H1 (cell line): ENCODE results near the gene SLC7A9. TPM values are rescaled to one million over a fixed set of nuclear protein-coding genes. Genes with fewer than 3 reads are reported as not detected.

ENCODE experiments used
- CTCF ChIA-PET: fragments of 300-600 bp; sonication (Branson Sonifier 250); formaldehyde crosslinking; loops from one replicate; lab custom pipeline; 2021; ENCODE audit not compliant: partially characterized antibody; lab: Charles Lee
- POLR2A ChIA-PET: fragments of 300-600 bp; sonication (Branson Sonifier 250); formaldehyde crosslinking; loops from one replicate; lab custom pipeline; 2021; ENCODE audit warnings: inconsistent platforms; ENCODE audit not compliant: partially characterized antibody; lab: Charles Lee
- DNase-seq, 2 experiments: peaks; one replicate each; pipeline versions ENCODE4 v3.0.0 to v3.0.0-alpha.2; 2010 to 2022; ENCODE audit warnings: low spot score in 2 of 2, low read depth in 1 of 2, mixed read lengths in 1 of 2
- FAIRE-seq: peaks from 2 replicates; lab custom pipeline; 2011; peaks lifted over from hg19 to GRCh38; lab: Jason Lieb, UNC
- H2AFZ ChIP-seq: 2 replicates; pipeline ENCODE4 v1.8.1; 2012; ENCODE audit warnings: low read length, inconsistent platforms
- H2AK5ac ChIP-seq: 2 replicates; pipeline ENCODE4 v1.6.1; 2013; ENCODE audit warnings: low read depth, low read length
- H2BK120ac ChIP-seq: replicated peaks from 2 replicates; pipeline ENCODE3; 2013; ENCODE audit warnings: low read depth, low read length, inconsistent platforms
- H2BK12ac ChIP-seq: 2 replicates; pipeline ENCODE4 v1.6.1; 2013; ENCODE audit warnings: low read depth, low read length
- H2BK15ac ChIP-seq: 2 replicates; pipeline ENCODE4 v1.6.1; 2013; ENCODE audit warnings: low read length
- H2BK20ac ChIP-seq: 2 replicates; pipeline ENCODE4 v1.6.1; 2013; ENCODE audit warnings: low read length
- H2BK5ac ChIP-seq: 2 replicates; pipeline ENCODE4 v1.6.1; 2013; ENCODE audit warnings: low read depth, low read length
- H3K14ac ChIP-seq: 2 replicates; pipeline ENCODE4 v1.6.1; 2013; ENCODE audit warnings: inconsistent platforms; ENCODE audit not compliant: insufficient read length
- H3K18ac ChIP-seq: 2 replicates; pipeline ENCODE4 v1.6.1; 2013; ENCODE audit warnings: low read length; ENCODE audit errors: extremely low read depth
- H3K23ac ChIP-seq: 2 replicates; pipeline ENCODE4 v1.6.1; 2013; ENCODE audit warnings: inconsistent platforms; ENCODE audit not compliant: insufficient read length
- H3K23me2 ChIP-seq: 2 replicates; pipeline ENCODE4 v1.6.1; 2013; ENCODE audit warnings: low read depth, low read length
- H3K27ac ChIP-seq: 2 replicates; pipeline ENCODE4 v1.6.1; 2011; ENCODE audit warnings: low read depth, low read length, inconsistent platforms
- H3K27me3 ChIP-seq, 4 experiments: replicated peaks in 1 of 4; 1 replicate in 1 of 4; 2 replicates in 3 of 4; pipeline versions ENCODE4 v1.6.1 to v1.8.1; 2011 to 2013; ENCODE audit warnings: low read length in 3 of 4, mild to moderate bottlenecking in 3 of 4, inconsistent platforms in 2 of 4, mixed read lengths in 2 of 4, moderate library complexity in 1 of 4; ENCODE audit not compliant: control insufficient read depth in 3 of 4, insufficient read depth in 3 of 4; ENCODE audit errors: extremely low read depth in 1 of 4
- H3K36me3 ChIP-seq, 4 experiments: 2 replicates each; pipeline versions ENCODE4 v1.6.1 to v1.8.1; 2011 to 2013; ENCODE audit warnings: mild to moderate bottlenecking in 4 of 4, low read length in 3 of 4, moderate library complexity in 2 of 4, control low read depth in 1 of 4, inconsistent platforms in 1 of 4; ENCODE audit not compliant: insufficient read depth in 4 of 4, control insufficient read depth in 2 of 4
- H3K4ac ChIP-seq: replicated peaks from 2 replicates; pipeline ENCODE3; 2013; ENCODE audit warnings: low read length, low read depth, mixed read lengths, inconsistent platforms; ENCODE audit not compliant: insufficient read length
- H3K4me1 ChIP-seq, 4 experiments: replicated peaks in 1 of 4; 1 replicate in 1 of 4; 2 replicates in 3 of 4; pipeline versions ENCODE4 v1.6.1 to v1.8.1; 2011 to 2013; ENCODE audit warnings: low read length in 3 of 4, inconsistent platforms in 2 of 4, mixed read lengths in 1 of 4; ENCODE audit not compliant: insufficient read depth in 4 of 4, control insufficient read depth in 3 of 4
- H3K4me2 ChIP-seq, 2 experiments: 2 replicates each; pipeline versions ENCODE4 v1.6.1 to v1.8.1; 2011 to 2013; ENCODE audit warnings: low read depth in 2 of 2, low read length in 2 of 2, control low read depth in 1 of 2, inconsistent platforms in 1 of 2, mild to moderate bottlenecking in 1 of 2; ENCODE audit not compliant: insufficient read depth in 1 of 2
- H3K4me3 ChIP-seq, 4 experiments: fragments of 200-600, 300-600 bp in 1 of 4; sonication (generic), shearing (Covaris generic), sonication (Bioruptor Twin) in 1 of 4; 2 replicates each; pipeline versions ENCODE4 v1.5.1 to v1.8.1; 2011 to 2016; ENCODE audit warnings: low read length in 4 of 4, low read depth in 3 of 4, control low read depth in 2 of 4, inconsistent platforms in 2 of 4, mild to moderate bottlenecking in 2 of 4, mixed read lengths in 1 of 4, moderate library complexity in 1 of 4; ENCODE audit not compliant: insufficient read depth in 2 of 4; ENCODE audit errors: extremely low read depth in 1 of 4
- H3K56ac ChIP-seq: replicated peaks from 2 replicates; pipeline ENCODE3; 2013; ENCODE audit warnings: low read depth, mild to moderate bottlenecking, mixed read lengths, low read length, inconsistent platforms; ENCODE audit not compliant: insufficient read length
- H3K79me1 ChIP-seq: 2 replicates; pipeline ENCODE4 v1.6.1; 2013; ENCODE audit warnings: low read depth, low read length, control low read depth
- H3K79me2 ChIP-seq, 2 experiments: 2 replicates each; pipeline versions ENCODE4 v1.6.1 to v1.8.1; 2012 to 2013; ENCODE audit warnings: low read length in 2 of 2, mild to moderate bottlenecking in 2 of 2, inconsistent platforms in 1 of 2; ENCODE audit not compliant: insufficient read depth in 2 of 2, control insufficient read depth in 1 of 2
- H3K9ac ChIP-seq, 4 experiments: replicated peaks in 1 of 4; 1 replicate in 1 of 4; 2 replicates in 3 of 4; pipeline versions ENCODE4 v1.6.1 to v1.8.1; 2011 to 2013; ENCODE audit warnings: low read depth in 3 of 4, low read length in 3 of 4, control low read depth in 2 of 4, mild to moderate bottlenecking in 2 of 4, moderate library complexity in 2 of 4, inconsistent platforms in 1 of 4; ENCODE audit errors: extremely low read depth in 1 of 4
- H3K9me3 ChIP-seq, 2 experiments: 2 replicates each; pipeline versions ENCODE4 v1.6.1 to v1.8.1; 2012 to 2013; ENCODE audit warnings: mild to moderate bottlenecking in 2 of 2, moderate library complexity in 2 of 2, control low read depth in 1 of 2, inconsistent platforms in 1 of 2, low read depth in 1 of 2, low read length in 1 of 2, mixed read lengths in 1 of 2; ENCODE audit not compliant: insufficient read depth in 2 of 2
- H4K20me1 ChIP-seq, 2 experiments: replicated peaks in 1 of 2; 2 replicates each; pipeline versions ENCODE3 to v1.8.1; 2011 to 2013; ENCODE audit warnings: inconsistent platforms in 2 of 2, low read length in 2 of 2, mild to moderate bottlenecking in 1 of 2; ENCODE audit not compliant: insufficient read depth in 2 of 2, control insufficient read depth in 1 of 2
- H4K5ac ChIP-seq: 2 replicates; pipeline ENCODE4 v1.6.1; 2013; ENCODE audit warnings: low read length, low read depth, mixed read lengths, inconsistent platforms; ENCODE audit not compliant: insufficient read length
- H4K8ac ChIP-seq: 2 replicates; pipeline ENCODE4 v1.8.0; 2013; ENCODE audit warnings: mild to moderate bottlenecking, moderate library complexity, low read length, inconsistent platforms; ENCODE audit not compliant: insufficient read depth; ENCODE audit errors: extremely low read depth
- H4K91ac ChIP-seq: replicated peaks from 2 replicates; pipeline ENCODE3; 2013; ENCODE audit warnings: low read length, mixed read lengths, inconsistent platforms; ENCODE audit not compliant: insufficient read length
- BRCA1 ChIP-seq: IDR thresholded peaks from 2 replicates; pipeline ENCODE4 v1.6.1; 2012; ENCODE audit warnings: low read depth, low read length, improper control_type of control experiment
- CBX5 ChIP-seq: fragments of 300-800, 300-1000 bp; sonication (generic); IDR thresholded peaks from 2 replicates; pipeline ENCODE4 v1.7.1; 2016; ENCODE audit warnings: antibody characterized with exemption, low read length, low read depth
- CTBP2 ChIP-seq: IDR thresholded peaks from 2 replicates; pipeline ENCODE4 v1.7.0; 2011; ENCODE audit warnings: borderline replicate concordance, mild to moderate bottlenecking, moderate library complexity, mixed read lengths, low read length; ENCODE audit not compliant: insufficient read depth, insufficient read length
- EGR1 ChIP-seq: IDR thresholded peaks from 2 replicates; pipeline ENCODE4 v1.6.1; 2011; ENCODE audit warnings: low read depth, low read length, borderline replicate concordance
- GABPA ChIP-seq: IDR thresholded peaks from 2 replicates; pipeline ENCODE4 v1.6.1; 2011; ENCODE audit warnings: mild to moderate bottlenecking, low read length, moderate library complexity, borderline replicate concordance; ENCODE audit not compliant: insufficient read depth
- GTF2F1 ChIP-seq: IDR thresholded peaks from 2 replicates; pipeline ENCODE4 v1.6.1; 2012; ENCODE audit warnings: low read depth, low read length, improper control_type of control experiment, borderline replicate concordance
- JUN ChIP-seq: IDR thresholded peaks from 2 replicates; pipeline ENCODE4 v1.6.1; 2011; ENCODE audit warnings: low read depth, mild to moderate bottlenecking, improper control_type of control experiment, low read length
- POU5F1 ChIP-seq: IDR thresholded peaks from 2 replicates; pipeline ENCODE4 v1.6.1; 2011; ENCODE audit warnings: low read depth, mild to moderate bottlenecking, low read length, moderate library complexity
- RFX5 ChIP-seq: IDR thresholded peaks from 2 replicates; pipeline ENCODE4 v1.6.1; 2011; ENCODE audit warnings: low read depth, low read length, improper control_type of control experiment, borderline replicate concordance
- SP1 ChIP-seq: IDR thresholded peaks from 2 replicates; pipeline ENCODE4 v1.6.1; 2011; ENCODE audit warnings: low read depth, low read length
- TAF7 ChIP-seq: optimal IDR thresholded peaks from 2 replicates; pipeline ENCODE3; 2011; ENCODE audit warnings: low read depth, mild to moderate bottlenecking, inconsistent platforms, low read length, moderate library complexity, borderline replicate concordance
- TEAD4 ChIP-seq: IDR thresholded peaks from 2 replicates; pipeline ENCODE4 v1.6.1; 2012; ENCODE audit warnings: low read depth, low read length, inconsistent platforms, mixed read lengths
- ZNF274 ChIP-seq: IDR thresholded peaks from 2 replicates; pipeline ENCODE4 v1.7.0; 2012; ENCODE audit warnings: low read length, borderline replicate concordance; ENCODE audit errors: extremely low read depth
- WGBS, 2 experiments: shearing (Covaris generic) in 1 of 2; methylation state at CpG; one replicate each; pipeline versions ENCODE4 v1.1.6 to v1.1.7; 2013 to 2015; ENCODE audit warnings: low lambda C conversion rate in 2 of 2, mixed read lengths in 2 of 2, inconsistent platforms in 1 of 2, low coverage in 1 of 2, missing lambda C conversion rate in 1 of 2; ENCODE audit not compliant: insufficient replicate concordance in 2 of 2, insufficient coverage in 1 of 2, insufficient read length in 1 of 2; ENCODE audit errors: extremely low coverage in 1 of 2, missing lambda C conversion rate in 1 of 2; 5-methylcytosine and 5-hydroxymethylcytosine counted together
- polyA plus RNA-seq, 7 experiments: library from polyadenylated mRNA; depleted of rRNA in 3 of 7; stranded (reverse) in 5 of 7; unstranded in 2 of 7; fragments of >200 nt in 5 of 7; fragments of 200-250 nt in 2 of 7; gene quantifications; 1 replicate in 5 of 7; 2 replicates in 1 of 7; 4 replicates in 1 of 7; pipeline versions ENCODE4 v1.2.1 to v1.2.3, GENCODE V29; 2011 to 2013; ENCODE audit warnings: missing spikeins in 2 of 7, mixed read lengths in 2 of 7
- total RNA-seq: library from RNA; stranded (reverse); fragmentation: NEBNext Ultra II Directional; extraction: Animal tissue kit (Norgen Biotek cat#: 25700); gene quantifications from 2 replicates; pipeline ENCODE4 v1.2.1, GENCODE V29; 2021

The SLC7A9 gene
- total and polyA plus RNA-seq, 2 of the 8 experiments (the other 6 are each of a cell fraction or from before 2014, with no cell fraction given): 0.15 TPM; not detected in 1

GRCh38 chr19:32891609-32892008 is 22.0 kb upstream of the SLC7A9 start:
- H3K79me2 ChIP-seq: no peaks in the 10 kb centered on the region
- H3K4ac ChIP-seq: no peak overlapping the region
- H3K14ac ChIP-seq: no peak overlapping the region
- no peak overlapping the region for H2BK120ac ChIP-seq
- no peaks in the 10 kb centered on the region for H3K27me3 ChIP-seq
- H3K4me2 ChIP-seq: no peak overlapping the region
- H4K20me1 ChIP-seq: no peaks in the 10 kb centered on the region
- H3K23me2 ChIP-seq: no peaks in the 10 kb centered on the region
- CTCF ChIA-PET: interaction anchor here (0.7 to 1.0 kb wide), 3 partner anchors 14 to 143 kb away, joined by 3 read pairs; no protein-coding TSS in a partner anchor
- no peak overlapping the region for H3K4me3 ChIP-seq
- H2BK15ac ChIP-seq: no peak overlapping the region
- DNase-seq: no peak
- H3K9me3 ChIP-seq: 0 out of 4 replicates have a peak, but pooled peaks cover 3 to 4% of the 10 kb centered on the region in 2 experiments
- H3K79me1 ChIP-seq: no peaks in the 10 kb centered on the region; the same call in 1 of the 2 replicates
- H4K8ac ChIP-seq: no peak overlapping the region
- WGBS, 2 experiments: 92% methylated on average over 2 of the region's 2 CpGs; no CpG with 5 or more reads in 1 of the 2 experiments
- H3K27ac ChIP-seq: no peak overlapping the region
- no peak overlapping the region for H2BK5ac ChIP-seq
- H3K56ac ChIP-seq: no peak overlapping the region
- H3K23ac ChIP-seq: no peak overlapping the region
- no peak overlapping the region for H4K91ac ChIP-seq
- no peak overlapping the region for H2BK20ac ChIP-seq
- no peak overlapping the region for H4K5ac ChIP-seq
- no peak overlapping the region for H2AFZ ChIP-seq
- no peaks in the 10 kb centered on the region for H3K4me1 ChIP-seq
- no peak overlapping the region for H3K18ac ChIP-seq
- H2AK5ac ChIP-seq: no peak overlapping the region
- H2BK12ac ChIP-seq: no peak overlapping the region
- H3K36me3 ChIP-seq: peaks cover 0 to 3% (median 0%) of the 10 kb centered on the region in 4 experiments; a peak in 2 of 8 replicates
- FAIRE-seq: no peak
- POLR2A ChIA-PET: no interaction called here
- H3K9ac ChIP-seq: no peak overlapping the region
- TF ChIP-seq SP1: no peak
- no peak for TF ChIP-seq RFX5
- TF ChIP-seq GTF2F1: no peak
- TF ChIP-seq GABPA: no peak
- TF ChIP-seq CBX5: no peak
- TF ChIP-seq BRCA1: no peak
- no peak for TF ChIP-seq TEAD4
- TF ChIP-seq EGR1: no peak
- no peak for TF ChIP-seq POU5F1
- no peak for TF ChIP-seq ZNF274
- no peak for TF ChIP-seq CTBP2
- TF ChIP-seq JUN: no peak
- TF ChIP-seq TAF7: no peak
